Measurements from ENCODE around the gene BTK. TPM values are rescaled to one million over a fixed set of nuclear protein-coding genes. Genes with fewer than 3 reads are reported as not detected.

The BTK gene
- total RNA-seq, 1 experiment from 2014 or later, result 0.37 TPM

DNA sequence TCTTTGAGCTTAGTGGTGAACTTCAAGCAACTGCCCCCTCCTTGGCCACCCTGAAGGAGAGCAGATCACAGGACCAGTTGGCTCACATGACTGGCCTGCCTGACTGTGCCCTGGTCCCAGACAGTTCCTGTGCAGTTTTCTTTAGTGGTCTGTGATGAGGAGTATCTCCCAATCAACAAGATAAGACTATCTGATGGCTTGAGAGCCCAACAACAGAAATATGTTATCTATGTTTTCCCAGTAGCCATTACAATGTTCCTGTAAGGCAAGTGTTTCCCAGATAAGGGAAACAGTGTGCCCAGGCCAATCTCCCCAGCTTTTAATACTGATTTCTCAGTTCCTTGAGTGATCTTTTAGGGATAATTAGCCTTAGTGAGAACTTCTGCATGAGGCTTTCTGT lies 23.2 kb downstream of the BTK start (continued):
- TF ChIP-seq CBX3 (IDR thresholded peaks at IDR 0.05; ENCODE audit: low read depth) (no peak), RAD21 (IDR thresholded peaks at IDR 0.05; ENCODE audit: low read depth) (no peak)
- TF ChIP-seq, protein P1, sequence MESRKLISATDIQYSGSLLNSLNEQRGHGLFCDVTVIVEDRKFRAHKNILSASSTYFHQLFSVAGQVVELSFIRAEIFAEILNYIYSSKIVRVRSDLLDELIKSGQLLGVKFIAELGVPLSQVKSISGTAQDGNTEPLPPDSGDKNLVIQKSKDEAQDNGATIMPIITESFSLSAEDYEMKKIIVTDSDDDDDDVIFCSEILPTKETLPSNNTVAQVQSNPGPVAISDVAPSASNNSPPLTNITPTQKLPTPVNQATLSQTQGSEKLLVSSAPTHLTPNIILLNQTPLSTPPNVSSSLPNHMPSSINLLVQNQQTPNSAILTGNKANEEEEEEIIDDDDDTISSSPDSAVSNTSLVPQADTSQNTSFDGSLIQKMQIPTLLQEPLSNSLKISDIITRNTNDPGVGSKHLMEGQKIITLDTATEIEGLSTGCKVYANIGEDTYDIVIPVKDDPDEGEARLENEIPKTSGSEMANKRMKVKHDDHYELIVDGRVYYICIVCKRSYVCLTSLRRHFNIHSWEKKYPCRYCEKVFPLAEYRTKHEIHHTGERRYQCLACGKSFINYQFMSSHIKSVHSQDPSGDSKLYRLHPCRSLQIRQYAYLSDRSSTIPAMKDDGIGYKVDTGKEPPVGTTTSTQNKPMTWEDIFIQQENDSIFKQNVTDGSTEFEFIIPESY (IDR thresholded peaks at IDR 0.05; ENCODE audit: extremely low read depth, insufficient replicate concordance, low read length), result no peak

DNA sequence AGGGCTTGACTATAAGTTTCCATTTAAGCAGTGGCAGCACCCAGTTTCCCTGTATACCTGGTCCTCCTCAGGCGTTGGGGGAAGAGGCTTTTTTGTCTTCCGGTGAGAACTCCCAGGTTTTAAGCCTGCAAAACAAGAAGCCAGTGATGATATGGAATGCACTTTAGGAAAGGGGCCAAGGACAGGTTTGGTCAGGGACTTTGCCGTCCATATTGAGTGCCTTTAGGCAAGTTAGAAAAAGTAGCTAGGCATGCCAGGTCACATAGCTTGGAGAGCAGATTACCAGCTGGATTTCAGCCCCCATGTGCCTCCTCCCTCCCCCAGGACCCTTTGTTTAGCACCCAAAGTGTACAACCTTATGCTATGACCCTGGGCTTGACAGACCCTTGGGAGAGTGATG lies 23.9 kb downstream of the BTK start:
- CTCF ChIA-PET, result no interaction called here

DNA sequence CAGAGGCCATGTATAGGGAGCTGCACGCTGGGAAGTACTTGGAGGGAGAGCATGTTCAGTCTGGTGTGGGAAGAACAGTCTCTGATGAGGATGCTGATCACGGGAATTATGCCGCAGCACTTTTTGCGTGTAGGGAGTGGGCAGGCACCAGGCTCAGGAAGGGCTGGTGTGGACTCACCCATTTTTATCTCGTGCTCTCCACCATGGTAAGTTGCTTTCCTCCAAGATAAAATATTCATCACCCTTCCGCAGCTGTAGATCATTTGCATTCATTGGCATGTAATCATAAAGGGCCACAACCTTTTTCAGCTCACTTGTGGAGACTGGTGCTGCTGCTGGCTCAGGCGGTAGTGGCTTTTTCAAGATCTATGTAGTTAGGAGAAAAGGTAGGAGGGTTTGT lies 25.6 kb downstream of the BTK start:
- no peaks in the 10 kb centered on the region for H3K9me2 ChIP-seq (ENCODE audit: insufficient read depth)
- no peak overlapping the region for H3K4me2 ChIP-seq (ENCODE audit: low read length)
- H3K27me3 ChIP-seq (ENCODE audit: insufficient read depth, low read length), result no peaks in the 10 kb centered on the region
- no TSS peak for BruUV-seq (replicated peaks)
- no peak overlapping the region for H3K27ac ChIP-seq (ENCODE audit: low read depth, low read length)
- intact Hi-C loops (cut with micrococcal nuclease), result no loop called here
- H2AFZ ChIP-seq (ENCODE audit: low read depth, low read length, poor library complexity, severe bottlenecking), result no peak overlapping the region
- ChIA-PET RAD21 (ENCODE audit: low non-redundant PET in 1 of 2, low total read pairs in 2 of 2, uncharacterized antibody in 2 of 2, unreplicated experiment in 2 of 2) (no interaction called here), POLR2A (no interaction called here), CTCF (no interaction called here)
- H3K4me3 ChIP-seq (replicated peaks in 1 of 2; ENCODE audit: low read depth in 1 of 2, low read length in 2 of 2), result no peak overlapping the region
- H3K4me1 ChIP-seq (ENCODE audit: control insufficient read depth in 1 of 2, insufficient read depth in 2 of 2, low read length in 2 of 2), result peaks cover 0 to 3% of the 10 kb centered on the region in 2 experiments; a peak in 1 of 4 replicates
- H3K79me2 ChIP-seq (ENCODE audit: insufficient read depth, low read length), result no peaks in the 10 kb centered on the region
- no peak overlapping the region for H3K9ac ChIP-seq (ENCODE audit: low read length)
- no peak for DNase-seq (ENCODE audit: low read depth, low spot score)
- no peaks in the 10 kb centered on the region for H3K9me3 ChIP-seq (ENCODE audit: control insufficient read depth in 1 of 2, insufficient read depth in 1 of 2, low read depth in 1 of 2, low read length in 2 of 2)
- H3K36me3 ChIP-seq (ENCODE audit: control insufficient read depth in 1 of 2, insufficient read depth in 2 of 2, low read length in 2 of 2), result no peaks in the 10 kb centered on the region
- H4K20me1 ChIP-seq (ENCODE audit: insufficient read depth), result no peaks in the 10 kb centered on the region
- ATAC-seq, result no peak
- TF ChIP-seq, protein P2, sequence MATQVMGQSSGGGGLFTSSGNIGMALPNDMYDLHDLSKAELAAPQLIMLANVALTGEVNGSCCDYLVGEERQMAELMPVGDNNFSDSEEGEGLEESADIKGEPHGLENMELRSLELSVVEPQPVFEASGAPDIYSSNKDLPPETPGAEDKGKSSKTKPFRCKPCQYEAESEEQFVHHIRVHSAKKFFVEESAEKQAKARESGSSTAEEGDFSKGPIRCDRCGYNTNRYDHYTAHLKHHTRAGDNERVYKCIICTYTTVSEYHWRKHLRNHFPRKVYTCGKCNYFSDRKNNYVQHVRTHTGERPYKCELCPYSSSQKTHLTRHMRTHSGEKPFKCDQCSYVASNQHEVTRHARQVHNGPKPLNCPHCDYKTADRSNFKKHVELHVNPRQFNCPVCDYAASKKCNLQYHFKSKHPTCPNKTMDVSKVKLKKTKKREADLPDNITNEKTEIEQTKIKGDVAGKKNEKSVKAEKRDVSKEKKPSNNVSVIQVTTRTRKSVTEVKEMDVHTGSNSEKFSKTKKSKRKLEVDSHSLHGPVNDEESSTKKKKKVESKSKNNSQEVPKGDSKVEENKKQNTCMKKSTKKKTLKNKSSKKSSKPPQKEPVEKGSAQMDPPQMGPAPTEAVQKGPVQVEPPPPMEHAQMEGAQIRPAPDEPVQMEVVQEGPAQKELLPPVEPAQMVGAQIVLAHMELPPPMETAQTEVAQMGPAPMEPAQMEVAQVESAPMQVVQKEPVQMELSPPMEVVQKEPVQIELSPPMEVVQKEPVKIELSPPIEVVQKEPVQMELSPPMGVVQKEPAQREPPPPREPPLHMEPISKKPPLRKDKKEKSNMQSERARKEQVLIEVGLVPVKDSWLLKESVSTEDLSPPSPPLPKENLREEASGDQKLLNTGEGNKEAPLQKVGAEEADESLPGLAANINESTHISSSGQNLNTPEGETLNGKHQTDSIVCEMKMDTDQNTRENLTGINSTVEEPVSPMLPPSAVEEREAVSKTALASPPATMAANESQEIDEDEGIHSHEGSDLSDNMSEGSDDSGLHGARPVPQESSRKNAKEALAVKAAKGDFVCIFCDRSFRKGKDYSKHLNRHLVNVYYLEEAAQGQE (IDR thresholded peaks at IDR 0.05; ENCODE audit: low read depth), result no peak
- TF ChIP-seq CEBPB (IDR thresholded peaks at IDR 0.05; ENCODE audit: low read depth) (no peak), MAX (IDR thresholded peaks at IDR 0.05) (no peak), ELF1 (IDR thresholded peaks at IDR 0.05; ENCODE audit: borderline replicate concordance, low read depth) (no peak), ZFX (IDR thresholded peaks at IDR 0.05) (no peak), EGR1 (IDR thresholded peaks at IDR 0.05; ENCODE audit: low read depth) (no peak), RAD21 (IDR thresholded peaks at IDR 0.05; ENCODE audit: low read depth) (no peak), POLR2AphosphoS5 (IDR thresholded peaks at IDR 0.05; ENCODE audit: low read depth, low read length) (no peak)
- TF ChIP-seq, protein P1 (IDR thresholded peaks at IDR 0.05; ENCODE audit: extremely low read depth, insufficient replicate concordance, low read length), result no peak

More for the DNA sequence above, 23.9 kb downstream of the BTK start:
- no peaks in the 10 kb centered on the region for H3K9me2 ChIP-seq (ENCODE audit: insufficient read depth)
- H3K27ac ChIP-seq (ENCODE audit: low read depth, low read length), result no peak overlapping the region
- peaks cover 0 to 3% of the 10 kb centered on the region in 2 experiments; a peak in 1 of 4 replicates for H3K4me1 ChIP-seq (ENCODE audit: control insufficient read depth in 1 of 2, insufficient read depth in 2 of 2, low read length in 2 of 2)
- BruUV-seq (replicated peaks), result no TSS peak
- H3K4me2 ChIP-seq (ENCODE audit: low read length), result no peak overlapping the region
- RAD21 ChIA-PET (ENCODE audit: low non-redundant PET in 1 of 2, low total read pairs in 2 of 2, uncharacterized antibody in 2 of 2, unreplicated experiment in 2 of 2), result no interaction called here
- H2AFZ ChIP-seq (ENCODE audit: low read depth, low read length, poor library complexity, severe bottlenecking), result no peak overlapping the region
- no peaks in the 10 kb centered on the region for H3K36me3 ChIP-seq (ENCODE audit: control insufficient read depth in 1 of 2, insufficient read depth in 2 of 2, low read length in 2 of 2)
- intact Hi-C loops (cut with micrococcal nuclease), result no loop called here
- H3K9ac ChIP-seq (ENCODE audit: low read length), result no peak overlapping the region
- DNase-seq (ENCODE audit: low read depth, low spot score), result no peak
- no peaks in the 10 kb centered on the region for H3K79me2 ChIP-seq (ENCODE audit: insufficient read depth, low read length)
- TF ChIP-seq RAD21 (IDR thresholded peaks at IDR 0.05; ENCODE audit: low read depth), result no peak
- no peak for TF ChIP-seq POLR2AphosphoS5 (IDR thresholded peaks at IDR 0.05; ENCODE audit: low read depth, low read length)
- no peak for TF ChIP-seq SIN3A (IDR thresholded peaks at IDR 0.05; ENCODE audit: low read depth)
- ATAC-seq, result no peak
- H3K4me3 ChIP-seq (replicated peaks in 1 of 2; ENCODE audit: low read depth in 1 of 2, low read length in 2 of 2), result no peak overlapping the region
- H4K20me1 ChIP-seq (ENCODE audit: insufficient read depth), result no peaks in the 10 kb centered on the region
- no peaks in the 10 kb centered on the region for H3K27me3 ChIP-seq (ENCODE audit: insufficient read depth, low read length)
- POLR2A ChIA-PET, result no interaction called here
- H3K9me3 ChIP-seq (ENCODE audit: control insufficient read depth in 1 of 2, insufficient read depth in 1 of 2, low read depth in 1 of 2, low read length in 2 of 2), result no peaks in the 10 kb centered on the region
